HCT116 (cell line): ENCODE measurements around the gene MYRFL. TPM values are rescaled to one million over a fixed set of nuclear protein-coding genes. Genes with fewer than 3 reads are reported as not detected.

Experiments used
- ATAC-seq: fragments of 200-7000 bp; cut with Tn5 transposase; 2 replicates; pipeline ENCODE4 v1.9.1; 2020; ENCODE audit warnings: mild to moderate bottlenecking, moderate library complexity
- BruUV-seq: library from RNA; stranded (reverse); fragments of 400-500 nt; replicated peaks from 2 replicates; lab custom pipeline; 2021; lab: Mats Ljungman, UMichigan
- CTCF ChIA-PET: fragments of 300-600 bp; sonication (Branson Sonifier 250); formaldehyde crosslinking; loops from one replicate; lab custom pipeline; 2021; ENCODE audit warnings: antibody characterized with exemption; lab: Charles Lee
- POLR2A ChIA-PET: fragments of 300-600, 350-600 bp; sonication (Branson Sonifier 250); formaldehyde crosslinking; loops from one replicate; lab custom pipeline; 2021; ENCODE audit warnings: antibody characterized with exemption; lab: Charles Lee
- RAD21 ChIA-PET, 2 experiments: fragments of 300-600 bp; sonication (Branson Sonifier 250); formaldehyde crosslinking; loops; one replicate each; lab custom pipeline; 2023; ENCODE audit warnings: low total read pairs in 2 of 2; ENCODE audit not compliant: uncharacterized antibody in 2 of 2, unreplicated experiment in 2 of 2, low non-redundant PET in 1 of 2; lab: Charles Lee
- DNase-seq: peaks from one replicate; pipeline ENCODE4 v3.0.0-alpha.2; 2010; ENCODE audit warnings: low read depth, low spot score
- H2AFZ ChIP-seq: fragments of 200-600 bp; shearing (Covaris generic), sonication (generic); 2 replicates; pipeline ENCODE4 v1.6.1; 2017; ENCODE audit warnings: low read depth, mixed run types, mixed read lengths, antibody characterized with exemption, low read length; ENCODE audit not compliant: poor library complexity, severe bottlenecking
- H3K27ac ChIP-seq: 2 replicates; pipeline ENCODE4 v1.5.1; 2012; ENCODE audit warnings: low read depth, low read length
- H3K27me3 ChIP-seq: fragments of 200-600 bp; sonication (generic); 2 replicates; pipeline ENCODE4 v1.6.1; 2016; ENCODE audit warnings: mixed run types, low read length, mixed read lengths; ENCODE audit not compliant: insufficient read depth
- H3K36me3 ChIP-seq, 2 experiments: fragments of 200-500 bp in 1 of 2; fragments of 200-600 bp in 1 of 2; sonication (Bioruptor generic) in 1 of 2; sonication (generic) in 1 of 2; 2 replicates each; pipeline versions ENCODE4 v1.5.1 to v1.6.1; 2014 to 2016; ENCODE audit warnings: low read length in 2 of 2, inconsistent platforms in 1 of 2, mixed read lengths in 1 of 2, mixed run types in 1 of 2; ENCODE audit not compliant: insufficient read depth in 2 of 2, control insufficient read depth in 1 of 2
- H3K4me1 ChIP-seq, 2 experiments: fragments of 200-600 bp in 1 of 2; sonication (generic) in 1 of 2; 2 replicates each; pipeline versions ENCODE4 v1.5.1 to v1.6.1; 2012 to 2017; ENCODE audit warnings: low read length in 2 of 2, inconsistent platforms in 1 of 2, mild to moderate bottlenecking in 1 of 2, mixed read lengths in 1 of 2, mixed run types in 1 of 2, moderate library complexity in 1 of 2; ENCODE audit not compliant: insufficient read depth in 2 of 2, control insufficient read depth in 1 of 2
- H3K4me2 ChIP-seq: fragments of 200-600 bp; sonication (generic); 2 replicates; pipeline ENCODE4 v1.6.1; 2017; ENCODE audit warnings: mixed run types, low read length, mixed read lengths
- H3K4me3 ChIP-seq, 2 experiments: fragments of 200-600 bp in 1 of 2; sonication (generic) in 1 of 2; replicated peaks in 1 of 2; 2 replicates each; pipeline ENCODE4 v1.5.1; 2011 to 2016; ENCODE audit warnings: low read length in 2 of 2, control low read depth in 1 of 2, low read depth in 1 of 2, mild to moderate bottlenecking in 1 of 2, mixed read lengths in 1 of 2, mixed run types in 1 of 2
- H3K79me2 ChIP-seq: fragments of 200-600 bp; sonication (generic); 2 replicates; pipeline ENCODE4 v1.6.1; 2017; ENCODE audit warnings: mild to moderate bottlenecking, mixed run types, low read length, moderate library complexity, mixed read lengths; ENCODE audit not compliant: insufficient read depth
- H3K9ac ChIP-seq: fragments of 200-600 bp; sonication (generic); 2 replicates; pipeline ENCODE4 v1.6.1; 2016; ENCODE audit warnings: low read length, mixed read lengths
- H3K9me2 ChIP-seq: fragments of 200-600 bp; sonication (generic), shearing (Covaris generic); 2 replicates; pipeline ENCODE4 v1.6.1; 2017; ENCODE audit warnings: mixed run types, mild to moderate bottlenecking, moderate library complexity; ENCODE audit not compliant: insufficient read depth
- H3K9me3 ChIP-seq, 2 experiments: fragments of 200-500 bp in 1 of 2; fragments of 200-600 bp in 1 of 2; sonication (Bioruptor generic) in 1 of 2; sonication (generic) in 1 of 2; 2 replicates each; pipeline ENCODE4 v1.6.1; 2014 to 2017; ENCODE audit warnings: low read length in 2 of 2, mixed read lengths in 2 of 2, inconsistent platforms in 1 of 2, low read depth in 1 of 2, mild to moderate bottlenecking in 1 of 2, mixed run types in 1 of 2, moderate library complexity in 1 of 2; ENCODE audit not compliant: control insufficient read depth in 1 of 2, insufficient read depth in 1 of 2
- H4K20me1 ChIP-seq: fragments of 200-600 bp; sonication (generic), shearing (Covaris generic); 2 replicates; pipeline ENCODE4 v1.6.1; 2017; ENCODE audit warnings: mixed run types, mild to moderate bottlenecking, moderate library complexity; ENCODE audit not compliant: insufficient read depth
- ATF3 ChIP-seq: IDR thresholded peaks from 2 replicates; pipeline ENCODE4 v1.6.1; 2012
- CBX3 ChIP-seq: IDR thresholded peaks from 2 replicates; pipeline ENCODE4 v1.6.1; 2012; ENCODE audit warnings: low read depth
- CTCF ChIP-seq, 3 experiments: fragments of 200-600 bp in 1 of 3; sonication (generic) in 1 of 3; IDR thresholded peaks in 2 of 3; conservative IDR thresholded peaks in 1 of 3; 2 replicates each; pipeline ENCODE4 v1.5.1; 2012 to 2017; ENCODE audit warnings: low read depth in 2 of 3, low read length in 2 of 3, antibody characterized with exemption in 1 of 3, borderline replicate concordance in 1 of 3, control low read depth in 1 of 3, mild to moderate bottlenecking in 1 of 3, mixed read lengths in 1 of 3, mixed run types in 1 of 3, moderate library complexity in 1 of 3; ENCODE audit not compliant: insufficient read depth in 1 of 3
- EGR1 ChIP-seq: IDR thresholded peaks from 2 replicates; pipeline ENCODE4 v1.6.1; 2012; ENCODE audit warnings: low read depth
- ELF1 ChIP-seq: IDR thresholded peaks from 2 replicates; pipeline ENCODE4 v1.6.1; 2012; ENCODE audit warnings: low read depth, borderline replicate concordance
- EZH2 ChIP-seq: fragments of 200-600 bp; sonication (generic); IDR thresholded peaks from 2 replicates; pipeline ENCODE4 v1.6.1; 2017; ENCODE audit warnings: antibody characterized with exemption, mixed run types
- EZH2phosphoT487 ChIP-seq: fragments of 200-600 bp; IDR thresholded peaks from 2 replicates; pipeline ENCODE4 v1.6.1; 2018; ENCODE audit warnings: antibody characterized with exemption, borderline replicate concordance
- JUND ChIP-seq: IDR thresholded peaks from 2 replicates; pipeline ENCODE4 v1.6.1; 2012
- POLR2A ChIP-seq: IDR thresholded peaks from 2 replicates; pipeline ENCODE4 v1.7.0; 2011; ENCODE audit warnings: borderline replicate concordance; ENCODE audit not compliant: insufficient read depth, insufficient read length; ENCODE audit errors: extremely low read depth
- POLR2AphosphoS5 ChIP-seq: IDR thresholded peaks from 2 replicates; pipeline ENCODE4 v1.6.1; 2011; ENCODE audit warnings: mild to moderate bottlenecking, low read depth, low read length, moderate library complexity
- RAD21 ChIP-seq: IDR thresholded peaks from 2 replicates; pipeline ENCODE4 v1.6.1; 2012; ENCODE audit warnings: low read depth, mild to moderate bottlenecking
- SIN3A ChIP-seq: IDR thresholded peaks from 2 replicates; pipeline ENCODE4 v1.6.1; 2012; ENCODE audit warnings: low read depth
- TCF7L2 ChIP-seq: IDR thresholded peaks from 2 replicates; pipeline ENCODE4 v1.7.0; 2011; ENCODE audit warnings: borderline replicate concordance, inconsistent platforms; ENCODE audit not compliant: insufficient read depth, insufficient read length; ENCODE audit errors: extremely low read depth
- YY1 ChIP-seq: IDR thresholded peaks from 2 replicates; pipeline ENCODE4 v1.6.1; 2011; ENCODE audit warnings: low read length, low read depth, moderate library complexity, mild to moderate bottlenecking; ENCODE audit not compliant: insufficient replicate concordance; ENCODE audit errors: extremely low read depth
- ZFX ChIP-seq: fragments of 450-650 bp; IDR thresholded peaks from 2 replicates; pipeline ENCODE4 v1.6.1; 2017
- ZNF274 ChIP-seq: fragments of 200-500 bp; sonication (Bioruptor generic); IDR thresholded peaks from 2 replicates; pipeline ENCODE4 v1.6.1; 2014; ENCODE audit warnings: mild to moderate bottlenecking, low read depth, low read length, inconsistent platforms
- intact Hi-C: fragments of 100-400 bp; cut with micrococcal nuclease; formaldehyde crosslinking; loops from 2 replicates; pipeline ENCODE4 v1.10.0; 2022
- total RNA-seq: library from RNA; stranded (reverse); gene quantifications from one replicate; pipeline ENCODE4 v1.2.1, GENCODE V29; 2021; ENCODE audit not compliant: unreplicated experiment
- TF ChIP-seq, protein P1 (sequence below): IDR thresholded peaks from 2 replicates; pipeline ENCODE4 v1.6.1; 2012
- TF ChIP-seq, protein P2 (sequence below): IDR thresholded peaks from 2 replicates; pipeline ENCODE4 v1.6.1; 2012; ENCODE audit warnings: low read depth
- TF ChIP-seq, protein P3 (sequence below): IDR thresholded peaks from 2 replicates; pipeline ENCODE4 v1.6.1; 2011; ENCODE audit warnings: mild to moderate bottlenecking, low read length, moderate library complexity; ENCODE audit not compliant: insufficient replicate concordance; ENCODE audit errors: extremely low read depth

The MYRFL gene
- total RNA-seq, 1 experiment from 2014 or later, result 0.30 TPM

GRCh38 chr12:69993433-69993832 lies 168.4 kb downstream of the MYRFL start:
- H3K9ac ChIP-seq, result no peak overlapping the region
- H3K4me2 ChIP-seq, result no peak overlapping the region
- TF ChIP-seq TCF7L2 (no peak), JUND (no peak), EZH2phosphoT487 (no peak), ELF1 (no peak), RAD21 (no peak), ZFX (no peak), EGR1 (no peak), CTCF (IDR thresholded peaks at IDR 0.05 in 2 of 3, conservative IDR thresholded peaks at IDR 0.05 in 1 of 3; ENCODE audit: borderline replicate concordance in 1 of 3, insufficient read depth in 1 of 3, low read depth in 2 of 3, low read length in 2 of 3) (no peak), ATF3 (no peak), POLR2AphosphoS5 (no peak), POLR2A (no peak), ZNF274 (no peak), CBX3 (no peak), EZH2 (no peak), SIN3A (no peak), YY1 (no peak)
- TF ChIP-seq, protein P1, sequence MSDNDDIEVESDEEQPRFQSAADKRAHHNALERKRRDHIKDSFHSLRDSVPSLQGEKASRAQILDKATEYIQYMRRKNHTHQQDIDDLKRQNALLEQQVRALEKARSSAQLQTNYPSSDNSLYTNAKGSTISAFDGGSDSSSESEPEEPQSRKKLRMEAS, result no peak
- TF ChIP-seq, protein P2, sequence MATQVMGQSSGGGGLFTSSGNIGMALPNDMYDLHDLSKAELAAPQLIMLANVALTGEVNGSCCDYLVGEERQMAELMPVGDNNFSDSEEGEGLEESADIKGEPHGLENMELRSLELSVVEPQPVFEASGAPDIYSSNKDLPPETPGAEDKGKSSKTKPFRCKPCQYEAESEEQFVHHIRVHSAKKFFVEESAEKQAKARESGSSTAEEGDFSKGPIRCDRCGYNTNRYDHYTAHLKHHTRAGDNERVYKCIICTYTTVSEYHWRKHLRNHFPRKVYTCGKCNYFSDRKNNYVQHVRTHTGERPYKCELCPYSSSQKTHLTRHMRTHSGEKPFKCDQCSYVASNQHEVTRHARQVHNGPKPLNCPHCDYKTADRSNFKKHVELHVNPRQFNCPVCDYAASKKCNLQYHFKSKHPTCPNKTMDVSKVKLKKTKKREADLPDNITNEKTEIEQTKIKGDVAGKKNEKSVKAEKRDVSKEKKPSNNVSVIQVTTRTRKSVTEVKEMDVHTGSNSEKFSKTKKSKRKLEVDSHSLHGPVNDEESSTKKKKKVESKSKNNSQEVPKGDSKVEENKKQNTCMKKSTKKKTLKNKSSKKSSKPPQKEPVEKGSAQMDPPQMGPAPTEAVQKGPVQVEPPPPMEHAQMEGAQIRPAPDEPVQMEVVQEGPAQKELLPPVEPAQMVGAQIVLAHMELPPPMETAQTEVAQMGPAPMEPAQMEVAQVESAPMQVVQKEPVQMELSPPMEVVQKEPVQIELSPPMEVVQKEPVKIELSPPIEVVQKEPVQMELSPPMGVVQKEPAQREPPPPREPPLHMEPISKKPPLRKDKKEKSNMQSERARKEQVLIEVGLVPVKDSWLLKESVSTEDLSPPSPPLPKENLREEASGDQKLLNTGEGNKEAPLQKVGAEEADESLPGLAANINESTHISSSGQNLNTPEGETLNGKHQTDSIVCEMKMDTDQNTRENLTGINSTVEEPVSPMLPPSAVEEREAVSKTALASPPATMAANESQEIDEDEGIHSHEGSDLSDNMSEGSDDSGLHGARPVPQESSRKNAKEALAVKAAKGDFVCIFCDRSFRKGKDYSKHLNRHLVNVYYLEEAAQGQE, result no peak
- TF ChIP-seq, protein P3, sequence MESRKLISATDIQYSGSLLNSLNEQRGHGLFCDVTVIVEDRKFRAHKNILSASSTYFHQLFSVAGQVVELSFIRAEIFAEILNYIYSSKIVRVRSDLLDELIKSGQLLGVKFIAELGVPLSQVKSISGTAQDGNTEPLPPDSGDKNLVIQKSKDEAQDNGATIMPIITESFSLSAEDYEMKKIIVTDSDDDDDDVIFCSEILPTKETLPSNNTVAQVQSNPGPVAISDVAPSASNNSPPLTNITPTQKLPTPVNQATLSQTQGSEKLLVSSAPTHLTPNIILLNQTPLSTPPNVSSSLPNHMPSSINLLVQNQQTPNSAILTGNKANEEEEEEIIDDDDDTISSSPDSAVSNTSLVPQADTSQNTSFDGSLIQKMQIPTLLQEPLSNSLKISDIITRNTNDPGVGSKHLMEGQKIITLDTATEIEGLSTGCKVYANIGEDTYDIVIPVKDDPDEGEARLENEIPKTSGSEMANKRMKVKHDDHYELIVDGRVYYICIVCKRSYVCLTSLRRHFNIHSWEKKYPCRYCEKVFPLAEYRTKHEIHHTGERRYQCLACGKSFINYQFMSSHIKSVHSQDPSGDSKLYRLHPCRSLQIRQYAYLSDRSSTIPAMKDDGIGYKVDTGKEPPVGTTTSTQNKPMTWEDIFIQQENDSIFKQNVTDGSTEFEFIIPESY, result no peak
- RAD21 ChIA-PET, result no interaction called here
- no peaks in the 10 kb centered on the region for H3K79me2 ChIP-seq
- no TSS peak for BruUV-seq
- POLR2A ChIA-PET, result no interaction called here
- peaks cover 0 to 9% of the 10 kb centered on the region in 2 experiments; a peak in 3 of 4 replicates for H3K4me1 ChIP-seq
- H3K27ac ChIP-seq, result no peak overlapping the region
- no peaks in the 10 kb centered on the region for H4K20me1 ChIP-seq
- no peaks in the 10 kb centered on the region for H3K36me3 ChIP-seq
- H3K9me3 ChIP-seq, result no peaks in the 10 kb centered on the region
- H3K4me3 ChIP-seq, result no peak overlapping the region
- ATAC-seq, result no peak
- no peak for DNase-seq
- H3K9me2 ChIP-seq, result no peaks in the 10 kb centered on the region
- intact Hi-C loops, result no loop called here
- H2AFZ ChIP-seq, result peak overlapping the region; percentile 32
- no peaks in the 10 kb centered on the region for H3K27me3 ChIP-seq
- CTCF ChIA-PET, result no interaction called here
